Measurements from ENCODE around the gene HDAC5.

- TF ChIP-seq EZH2 (IDR thresholded peaks at IDR 0.05) (no peak), POLR2AphosphoS5 (IDR thresholded peaks at IDR 0.05; ENCODE audit: borderline replicate concordance, low read depth, low read length) (no peak)
Measured at GRCh38 chr17:44082256-44082927, 41.0 kb downstream of the HDAC5 start.
